HepG2 (cell line): ENCODE results near the gene MGST1. TPM values are rescaled to one million over a fixed set of nuclear protein-coding genes. Genes with fewer than 3 reads are reported as not detected.

Experiments
- BRCA1 ChIP-seq: sonication (generic); formaldehyde crosslinking; IDR thresholded peaks from 2 replicates; pipeline ENCODE4 v1.4.0; 2020; ENCODE audit warnings: missing genetic modification reagents
- CTCF ChIP-seq: sonication (generic); formaldehyde crosslinking; IDR thresholded peaks from 2 replicates; pipeline ENCODE4 v1.5.0; 2020; ENCODE audit warnings: mild to moderate bottlenecking, missing genetic modification reagents, moderate library complexity
- FOXA3 ChIP-seq: IDR thresholded peaks from 2 replicates; pipeline ENCODE4 v1.6.1; 2016; ENCODE audit warnings: missing genetic modification reagents, missing compliant biosample characterization
- FOXM1 ChIP-seq: sonication (generic); formaldehyde crosslinking; IDR thresholded peaks from 2 replicates; pipeline ENCODE4 v1.5.0; 2020; ENCODE audit warnings: missing genetic modification reagents
- HHEX ChIP-seq: IDR thresholded peaks from 2 replicates; pipeline ENCODE4 v1.6.1; 2016; ENCODE audit warnings: control low read depth
- MED1 ChIP-seq: sonication (generic); formaldehyde crosslinking; IDR thresholded peaks from 2 replicates; pipeline ENCODE4 v1.4.0; 2020; ENCODE audit warnings: missing genetic modification reagents
- MXD1 ChIP-seq: sonication (generic); formaldehyde crosslinking; IDR thresholded peaks from 2 replicates; pipeline ENCODE4 v1.4.0; 2020; ENCODE audit warnings: mild to moderate bottlenecking, missing genetic modification reagents
- NFIB ChIP-seq: sonication (generic); formaldehyde crosslinking; IDR thresholded peaks from 2 replicates; pipeline ENCODE4 v1.9.0; 2021; ENCODE audit warnings: missing genetic modification reagents, mild to moderate bottlenecking, borderline replicate concordance
- NFKB2 ChIP-seq: sonication (generic); formaldehyde crosslinking; IDR thresholded peaks from 2 replicates; pipeline ENCODE4 v1.4.0; 2020; ENCODE audit warnings: missing genetic modification reagents, borderline replicate concordance
- NONO ChIP-seq, 2 experiments: fragments of 450-650 bp in 1 of 2; sonication (generic) in 1 of 2; formaldehyde crosslinking in 1 of 2; IDR thresholded peaks in 1 of 2; conservative IDR thresholded peaks in 1 of 2; 2 replicates each; pipeline versions ENCODE4 v1.6.1 to v1.8.0; 2017 to 2022; ENCODE audit warnings: mild to moderate bottlenecking in 1 of 2, missing genetic modification reagents in 1 of 2, moderate library complexity in 1 of 2
- SRY ChIP-seq: sonication (generic); formaldehyde crosslinking; IDR thresholded peaks from 2 replicates; pipeline ENCODE4 v1.8.0; 2022; ENCODE audit warnings: mild to moderate bottlenecking, missing genetic modification reagents
- TP53 ChIP-seq: sonication (generic); formaldehyde crosslinking; conservative IDR thresholded peaks from 2 replicates; pipeline ENCODE4 v1.4.0; 2020; ENCODE audit warnings: missing genetic modification reagents
- ZFP82 ChIP-seq: sonication (generic); formaldehyde crosslinking; IDR thresholded peaks from 2 replicates; pipeline ENCODE4 v1.5.1; 2020; ENCODE audit warnings: mild to moderate bottlenecking, missing genetic modification reagents, borderline replicate concordance
- ZFYVE20 ChIP-seq: sonication (generic); formaldehyde crosslinking; IDR thresholded peaks from 2 replicates; pipeline ENCODE4 v1.8.0; 2023; ENCODE audit warnings: low read depth, mild to moderate bottlenecking, moderate library complexity, missing genetic modification reagents, borderline replicate concordance
- ZNF124 ChIP-seq: sonication (generic); formaldehyde crosslinking; IDR thresholded peaks from 2 replicates; pipeline ENCODE4 v1.4.0; 2020; ENCODE audit warnings: missing genetic modification reagents
- ZNF180 ChIP-seq: sonication (generic); formaldehyde crosslinking; IDR thresholded peaks from 2 replicates; pipeline ENCODE4 v1.4.0; 2020; ENCODE audit warnings: low read depth, missing genetic modification reagents, borderline replicate concordance
- ZNF441 ChIP-seq: sonication (generic); formaldehyde crosslinking; IDR thresholded peaks from 2 replicates; pipeline ENCODE4 v1.7.0; 2021; ENCODE audit warnings: missing genetic modification reagents, borderline replicate concordance
- ZNF646 ChIP-seq: sonication (generic); formaldehyde crosslinking; IDR thresholded peaks from 2 replicates; pipeline ENCODE4 v1.9.0; 2021; ENCODE audit warnings: mild to moderate bottlenecking, missing genetic modification reagents
- ZNF816 ChIP-seq: sonication (generic); formaldehyde crosslinking; IDR thresholded peaks from 2 replicates; pipeline ENCODE4 v1.8.0; 2022; ENCODE audit warnings: missing genetic modification reagents, mild to moderate bottlenecking, borderline replicate concordance
- polyA plus RNA-seq, 8 experiments: library from polyadenylated mRNA; depleted of rRNA in 3 of 8; stranded (reverse) in 7 of 8; unstranded in 1 of 8; fragments of >200 nt; fragmentation: Illumina TruSeq in 4 of 8; extraction: Trizol in 4 of 8; gene quantifications; 2 replicates each; pipeline versions ENCODE4 v1.2.1 to v1.2.3, GENCODE V29; 2011 to 2016; ENCODE audit warnings: low read depth in 4 of 8, missing spikeins in 1 of 8, mixed read lengths in 1 of 8; ENCODE audit not compliant: insufficient read depth in 1 of 8
- total RNA-seq, 5 experiments: library from RNA; depleted of rRNA; stranded (reverse); fragments of >200 nt; fragmentation: Illumina TruSeq; extraction: Trizol; gene quantifications; 2 replicates each; pipeline ENCODE4 v1.2.3, GENCODE V29; 2016; ENCODE audit warnings: low read depth in 1 of 5

Gene MGST1
- total and polyA plus RNA-seq, 2 of the 13 experiments (the other 11 are each of a cell fraction or from before 2014, with no cell fraction given) = 119 to 152 TPM

DNA sequence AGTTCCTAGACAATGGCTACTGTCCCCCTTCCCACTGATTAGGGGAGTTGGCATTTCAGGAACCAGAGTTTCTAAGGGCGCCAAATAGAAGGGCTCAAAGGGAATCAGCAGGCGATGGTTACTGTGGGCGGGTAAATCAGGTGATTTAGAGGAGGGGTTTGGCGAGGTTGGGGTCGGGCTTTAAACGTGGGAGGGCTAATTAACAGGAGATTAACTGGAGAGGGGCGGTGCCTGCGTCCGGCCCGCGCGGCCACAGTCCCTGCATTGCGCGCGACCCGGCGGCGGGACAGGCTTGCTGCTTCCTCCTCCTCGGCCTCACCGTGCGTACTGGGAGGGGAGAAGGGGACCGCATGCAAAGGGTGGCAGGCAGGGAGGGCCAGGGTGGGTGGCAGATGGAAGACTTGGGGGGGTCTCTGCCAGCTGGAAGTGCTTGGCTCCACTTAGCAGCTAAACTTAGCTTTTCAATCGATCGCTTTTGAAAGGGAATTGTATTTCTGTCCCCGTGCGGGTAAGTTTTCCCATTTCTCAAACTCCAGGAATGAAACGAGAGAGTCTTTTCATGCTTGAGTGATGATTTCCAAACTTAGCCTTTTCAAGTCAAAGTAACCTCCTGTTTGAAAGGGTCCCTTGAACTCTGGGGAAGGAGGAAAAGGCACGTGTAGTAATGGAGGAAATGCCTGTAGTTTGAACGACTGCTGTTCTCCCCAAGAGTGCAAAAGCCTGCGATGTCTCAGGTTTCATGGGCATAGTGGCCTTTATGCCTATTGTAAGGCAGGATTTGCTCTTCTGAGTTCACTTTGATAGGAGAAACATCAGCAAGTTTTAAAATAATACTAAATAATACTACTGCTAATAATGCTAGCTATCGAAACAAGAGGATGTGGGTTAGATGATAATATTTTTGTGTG, at the start of gene MGST1 (continued):
- TF ChIP-seq CTCF (CRISPR knock-in tag) (0 out of 2 replicates have a peak, but pooled peaks have one; percentile 7), MXD1 (CRISPR knock-in tag) (no peak), ZNF441 (CRISPR knock-in tag) (peak; percentile 28; the same call in 1 of the 2 replicates), TP53 (CRISPR knock-in tag) (no peak), FOXM1 (CRISPR knock-in tag) (no peak), SRY (CRISPR knock-in tag) (no peak; the same call in 1 of the 2 replicates), ZNF816 (CRISPR knock-in tag) (no peak), ZNF646 (CRISPR knock-in tag) (no peak), NONO (IDR thresholded peaks at IDR 0.05) (no peak), NONO (CRISPR knock-in tag; conservative IDR thresholded peaks at IDR 0.05) (no peak), FOXA3 (CRISPR knock-in tag) (no peak), ZFYVE20 (CRISPR knock-in tag) (no peak), BRCA1 (0 out of 2 replicates have a peak, but pooled peaks have one; percentile 77), ZFP82 (CRISPR knock-in tag) (0 out of 2 replicates have a peak, but pooled peaks have one; percentile 26), HHEX (CRISPR knock-in tag) (no peak), MED1 (CRISPR knock-in tag) (peak; percentile 36; the same call in 1 of the 2 replicates), ZNF124 (CRISPR knock-in tag) (no peak), NFKB2 (CRISPR knock-in tag) (peak; percentile 78; the same call in 1 of the 2 replicates), NFIB (CRISPR knock-in tag) (no peak), ZNF180 (CRISPR knock-in tag) (no peak)
